Measurements from ENCODE around the gene TRAPPC1.

TRAPPC1 gene

DNA sequence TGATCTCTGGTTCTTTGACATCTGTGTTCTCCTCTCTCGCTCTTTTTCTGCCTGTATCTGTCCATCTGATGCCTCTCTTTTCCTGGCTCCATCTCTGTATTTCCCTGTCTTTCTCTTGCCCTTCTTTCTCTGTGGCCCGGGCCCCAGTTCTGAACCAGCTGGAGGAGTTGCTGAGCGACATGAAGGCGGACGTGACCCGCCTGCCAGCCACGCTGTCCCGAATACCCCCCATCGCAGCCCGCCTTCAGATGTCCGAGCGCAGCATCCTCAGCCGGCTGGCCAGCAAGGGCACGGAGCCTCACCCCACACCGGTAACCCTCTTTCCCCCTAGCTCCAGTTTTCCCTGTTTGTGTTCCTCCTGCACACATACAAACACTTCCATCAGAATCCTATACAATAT lies 21.5 kb downstream of the TRAPPC1 start:
- no peak overlapping the region for H3K4me3 ChIP-seq (ENCODE audit: low read depth, low read length)
- in situ Hi-C loops (cut with HindIII; ENCODE audit: low sequenced_read_pairs): no loop called here
- TF ChIP-seq, protein P1, sequence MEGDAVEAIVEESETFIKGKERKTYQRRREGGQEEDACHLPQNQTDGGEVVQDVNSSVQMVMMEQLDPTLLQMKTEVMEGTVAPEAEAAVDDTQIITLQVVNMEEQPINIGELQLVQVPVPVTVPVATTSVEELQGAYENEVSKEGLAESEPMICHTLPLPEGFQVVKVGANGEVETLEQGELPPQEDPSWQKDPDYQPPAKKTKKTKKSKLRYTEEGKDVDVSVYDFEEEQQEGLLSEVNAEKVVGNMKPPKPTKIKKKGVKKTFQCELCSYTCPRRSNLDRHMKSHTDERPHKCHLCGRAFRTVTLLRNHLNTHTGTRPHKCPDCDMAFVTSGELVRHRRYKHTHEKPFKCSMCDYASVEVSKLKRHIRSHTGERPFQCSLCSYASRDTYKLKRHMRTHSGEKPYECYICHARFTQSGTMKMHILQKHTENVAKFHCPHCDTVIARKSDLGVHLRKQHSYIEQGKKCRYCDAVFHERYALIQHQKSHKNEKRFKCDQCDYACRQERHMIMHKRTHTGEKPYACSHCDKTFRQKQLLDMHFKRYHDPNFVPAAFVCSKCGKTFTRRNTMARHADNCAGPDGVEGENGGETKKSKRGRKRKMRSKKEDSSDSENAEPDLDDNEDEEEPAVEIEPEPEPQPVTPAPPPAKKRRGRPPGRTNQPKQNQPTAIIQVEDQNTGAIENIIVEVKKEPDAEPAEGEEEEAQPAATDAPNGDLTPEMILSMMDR (IDR thresholded peaks at IDR 0.05; ENCODE audit: low read depth, low read length): no peak
- no peak for DNase-seq (ENCODE audit: low read depth, low spot score)

DNA sequence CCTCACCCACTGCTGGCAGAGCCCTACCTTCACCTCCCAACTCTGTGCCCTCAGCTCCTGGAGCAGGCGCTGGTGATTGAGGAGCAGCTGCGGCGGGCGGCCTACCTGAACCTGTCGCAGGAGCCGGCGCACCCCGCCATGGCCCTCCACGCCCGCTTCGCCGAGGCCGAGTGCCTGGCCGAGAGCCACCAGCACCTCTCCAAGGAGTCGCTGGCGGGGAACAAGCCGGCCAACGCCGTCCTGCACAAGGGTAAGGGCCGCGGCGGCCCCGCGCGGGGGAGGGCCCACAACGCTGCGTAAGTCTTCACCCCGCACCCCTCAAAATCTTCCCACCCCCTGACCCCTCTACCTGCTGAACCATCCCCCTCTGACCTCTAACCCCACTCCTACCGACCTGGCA lies 22.7 kb downstream of the TRAPPC1 start:
- TF ChIP-seq, protein P1 (IDR thresholded peaks at IDR 0.05; ENCODE audit: low read depth, low read length): no peak
- in situ Hi-C loops (cut with HindIII; ENCODE audit: low sequenced_read_pairs): no loop called here
- DNase-seq (ENCODE audit: low read depth, low spot score): no peak
- H3K4me3 ChIP-seq (ENCODE audit: low read depth, low read length): no peak overlapping the region

DNA sequence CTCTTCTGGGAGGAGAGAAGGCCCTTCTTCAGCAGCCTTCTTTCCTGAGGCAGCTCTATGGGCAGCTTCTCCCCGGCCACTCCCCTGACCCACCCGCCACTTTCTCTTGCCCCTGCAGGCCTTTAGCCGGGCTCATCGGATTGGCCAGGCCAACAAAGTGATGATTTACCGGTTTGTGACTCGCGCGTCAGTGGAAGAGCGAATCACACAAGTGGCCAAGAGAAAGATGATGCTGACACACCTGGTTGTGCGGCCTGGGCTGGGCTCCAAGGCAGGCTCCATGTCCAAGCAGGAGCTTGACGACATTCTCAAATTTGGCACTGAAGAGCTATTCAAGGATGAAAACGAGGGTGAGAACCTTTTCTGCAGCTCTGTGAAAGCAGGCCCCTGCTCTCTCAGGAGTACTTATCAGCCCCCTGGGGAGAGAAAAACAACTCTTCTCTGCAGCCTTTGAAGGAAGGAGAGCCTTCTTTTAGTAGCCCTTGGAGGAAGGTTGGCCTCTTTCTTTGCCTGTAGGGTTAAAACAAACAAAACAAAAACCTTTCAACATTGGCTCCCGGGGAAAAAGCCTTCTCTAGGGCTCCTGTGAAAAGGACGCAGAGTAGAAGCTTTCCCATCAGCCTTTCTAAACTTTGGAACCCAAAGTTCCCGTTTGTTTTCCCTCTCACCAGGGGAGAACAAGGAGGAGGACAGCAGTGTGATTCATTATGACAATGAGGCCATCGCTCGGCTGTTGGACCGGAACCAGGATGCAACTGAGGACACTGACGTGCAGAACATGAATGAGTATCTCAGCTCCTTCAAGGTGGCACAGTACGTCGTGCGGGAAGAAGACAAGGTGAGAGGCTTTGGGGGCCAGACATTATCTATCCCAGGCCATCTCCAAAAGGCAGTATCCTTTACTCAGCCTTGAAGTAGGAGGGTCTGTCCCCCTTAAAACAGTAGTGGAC lies 28.3 kb downstream of the TRAPPC1 start:
- TF ChIP-seq, protein P1 (IDR thresholded peaks at IDR 0.05; ENCODE audit: low read depth, low read length): no peak
- peak; percentile 75 for DNase-seq (ENCODE audit: low read depth, low spot score)
- in situ Hi-C loops (cut with HindIII; ENCODE audit: low sequenced_read_pairs): no loop called here
- no peak overlapping the region for H3K4me3 ChIP-seq (ENCODE audit: low read depth, low read length)

DNA sequence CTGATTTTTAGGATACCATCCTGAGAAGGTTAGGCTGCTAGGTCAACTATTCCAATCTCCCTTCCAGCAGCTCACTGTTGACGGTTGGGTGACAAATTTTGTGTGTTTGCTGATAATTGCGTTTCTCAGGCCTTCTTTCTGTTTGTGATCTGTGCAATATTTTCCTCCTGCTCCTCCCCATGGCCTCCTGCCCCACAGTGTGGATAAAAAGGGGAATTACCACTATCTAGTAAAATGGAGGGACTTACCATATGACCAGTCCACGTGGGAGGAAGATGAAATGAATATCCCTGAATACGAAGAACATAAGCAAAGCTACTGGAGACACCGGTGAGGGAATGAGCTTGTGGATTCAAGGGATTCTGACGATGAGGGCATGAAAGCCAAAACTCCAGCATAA lies 34.0 kb downstream of the TRAPPC1 start:
- in situ Hi-C loops (cut with HindIII; ENCODE audit: low sequenced_read_pairs): no loop called here
- TF ChIP-seq, protein P1 (IDR thresholded peaks at IDR 0.05; ENCODE audit: low read depth, low read length): peak; percentile 36
- peak; percentile 55 for DNase-seq (ENCODE audit: low read depth, low spot score)
- no peak overlapping the region for H3K4me3 ChIP-seq (ENCODE audit: low read depth, low read length)

DNA sequence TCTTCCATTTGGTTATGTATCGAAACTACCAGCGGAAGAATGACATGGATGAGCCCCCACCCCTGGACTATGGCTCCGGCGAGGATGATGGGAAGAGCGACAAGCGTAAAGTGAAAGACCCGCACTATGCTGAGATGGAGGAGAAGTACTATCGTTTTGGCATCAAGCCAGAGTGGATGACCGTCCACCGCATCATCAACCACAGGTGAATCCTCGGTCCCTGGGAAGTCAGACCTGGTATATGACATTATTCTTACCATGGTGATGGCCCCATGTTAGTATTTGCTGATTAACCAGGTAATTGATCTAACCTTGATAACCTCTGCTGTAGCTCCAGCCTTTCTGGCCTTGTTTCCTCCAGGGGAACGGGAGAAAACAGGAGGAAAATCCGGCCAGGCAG lies 34.7 kb downstream of the TRAPPC1 start:
- no peak for DNase-seq (ENCODE audit: low read depth, low spot score)
- TF ChIP-seq, protein P1 (IDR thresholded peaks at IDR 0.05; ENCODE audit: low read depth, low read length): no peak
- H3K4me3 ChIP-seq (ENCODE audit: low read depth, low read length): no peak overlapping the region
- in situ Hi-C loops (cut with HindIII; ENCODE audit: low sequenced_read_pairs): no loop called here

DNA sequence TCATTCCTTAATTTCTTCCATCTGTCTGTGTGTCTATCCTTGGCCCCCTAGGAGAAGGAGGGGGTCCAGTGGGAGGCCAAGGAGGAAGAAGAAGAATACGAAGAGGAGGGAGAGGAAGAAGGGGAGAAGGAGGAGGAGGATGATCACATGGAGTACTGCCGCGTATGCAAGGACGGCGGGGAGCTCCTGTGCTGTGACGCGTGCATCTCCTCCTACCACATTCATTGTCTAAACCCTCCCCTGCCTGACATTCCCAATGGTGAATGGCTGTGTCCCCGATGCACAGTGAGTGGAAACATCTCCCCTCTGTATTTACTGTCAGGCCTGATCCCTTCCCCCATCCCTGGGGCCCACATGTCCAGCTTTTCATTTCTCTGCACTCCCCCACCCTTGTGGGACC lies 36.9 kb downstream of the TRAPPC1 start:
- in situ Hi-C loops (cut with HindIII; ENCODE audit: low sequenced_read_pairs): no loop called here
- TF ChIP-seq, protein P1 (IDR thresholded peaks at IDR 0.05; ENCODE audit: low read depth, low read length): no peak
- H3K4me3 ChIP-seq (ENCODE audit: low read depth, low read length): no peak overlapping the region
- DNase-seq (ENCODE audit: low read depth, low spot score): no peak

Data from astrocyte of the spinal cord (primary cell).